Ascending aorta (tissue), 2 donors: ENCODE measurements around the gene KRTAP10-6. TPM values are rescaled to one million over a fixed set of nuclear protein-coding genes. Genes with fewer than 3 reads are reported as not detected.

ENCODE experiments used
- DNase-seq, 2 donors: peaks; one replicate each; pipeline ENCODE4 v3.0.0-alpha.2; 2019; ENCODE audit warnings: low spot score in 2 of 2
- H3K27ac ChIP-seq, 2 donors: fragments of 200-600 bp; sonication (generic); one replicate each; pipeline ENCODE4 v1.5.1; 2016 to 2017; ENCODE audit warnings: mild to moderate bottlenecking in 1 of 2
- H3K27me3 ChIP-seq: fragments of 200-600 bp; sonication (generic); one replicate; pipeline ENCODE4 v1.5.1; 2017
- H3K36me3 ChIP-seq, 2 donors: fragments of 200-600 bp; sonication (generic); one replicate each; pipeline ENCODE4 v1.5.1; 2016
- H3K4me1 ChIP-seq, 2 donors: fragments of 200-600 bp; sonication (generic); one replicate each; pipeline ENCODE4 v1.5.1; 2016 to 2017; ENCODE audit warnings: mild to moderate bottlenecking in 1 of 2
- H3K4me3 ChIP-seq, 2 donors: fragments of 200-600 bp; sonication (generic); one replicate each; pipeline ENCODE4 v1.5.1; 2016 to 2017; ENCODE audit warnings: mild to moderate bottlenecking in 1 of 2
- H3K9me3 ChIP-seq, 2 donors: fragments of 200-600 bp; sonication (generic); one replicate each; pipeline ENCODE4 v1.5.1; 2016
- CTCF ChIP-seq, 3 experiments: fragments of 200-600 bp in 2 of 3; fragments of 450-650 bp in 1 of 3; sonication (generic) in 2 of 3; IDR thresholded peaks; one replicate each; pipeline ENCODE4 v1.5.1; 2016 to 2019; ENCODE audit warnings: antibody characterized with exemption in 3 of 3, mild to moderate bottlenecking in 1 of 3, moderate library complexity in 1 of 3
- intact Hi-C: fragments of 100-400 bp; cut with DNase I; formaldehyde crosslinking; loops from one replicate; pipeline ENCODE4 v1.15.1; 2023
- total RNA-seq: library from RNA; depleted of rRNA; stranded (reverse); fragments of >200 nt; gene quantifications from one replicate; pipeline ENCODE4 v1.1.0, GENCODE V29; 2016

The KRTAP10-6 gene
- total RNA-seq, 1 donor from 2014 or later: not detected

- no peak overlapping the region for H3K27ac ChIP-seq
- DNase-seq: no peak
- H3K27me3 ChIP-seq: no peaks in the 10 kb centered on the region
- intact Hi-C loops: no loop called here
- no peaks in the 10 kb centered on the region for H3K4me1 ChIP-seq
- no peak overlapping the region for H3K4me3 ChIP-seq
- H3K9me3 ChIP-seq: peaks cover under 1 to 6% of the 10 kb centered on the region in 2 donors
- no peak for TF ChIP-seq CTCF (IDR thresholded peaks at IDR 0.05)
- no peaks in the 10 kb centered on the region for H3K36me3 ChIP-seq
Observed at GRCh38 chr21:44571844-44572782, 20.2 kb downstream of the KRTAP10-6 start.

- H3K27me3 ChIP-seq: no peaks in the 10 kb centered on the region
- H3K4me3 ChIP-seq: no peak overlapping the region
- H3K27ac ChIP-seq: no peak overlapping the region
- intact Hi-C loops: no loop called here
- no peaks in the 10 kb centered on the region for H3K4me1 ChIP-seq
- no peaks in the 10 kb centered on the region for H3K36me3 ChIP-seq
- no peak for DNase-seq
- TF ChIP-seq CTCF (IDR thresholded peaks at IDR 0.05): no peak
- H3K9me3 ChIP-seq: no peaks in the 10 kb centered on the region
Observed at GRCh38 chr21:44571296-44571695, 21.0 kb downstream of the KRTAP10-6 start.

GRCh38 chr21:44569861-44570517, 22.3 kb downstream of the KRTAP10-6 start:
- Histone ChIP-seq H3K4me3 (no peak overlapping the region), H3K27ac (no peak overlapping the region), H3K4me1 (no peaks in the 10 kb centered on the region), H3K27me3 (no peaks in the 10 kb centered on the region), H3K36me3 (no peaks in the 10 kb centered on the region), H3K9me3 (no peaks in the 10 kb centered on the region)
- TF ChIP-seq CTCF (IDR thresholded peaks at IDR 0.05): no peak
- intact Hi-C loops: no loop called here
- no peak for DNase-seq

GRCh38 chr21:44568667-44569556, 23.4 kb downstream of the KRTAP10-6 start:
- no peaks in the 10 kb centered on the region for H3K27me3 ChIP-seq
- H3K9me3 ChIP-seq: no peaks in the 10 kb centered on the region
- H3K27ac ChIP-seq: no peak overlapping the region
- intact Hi-C loops: no loop called here
- H3K36me3 ChIP-seq: no peaks in the 10 kb centered on the region
- H3K4me1 ChIP-seq: no peaks in the 10 kb centered on the region
- no peak overlapping the region for H3K4me3 ChIP-seq
- TF ChIP-seq CTCF (IDR thresholded peaks at IDR 0.05): no peak
- DNase-seq: no peak

GRCh38 chr21:44568261-44568660, 24.0 kb downstream of the KRTAP10-6 start:
- no peak for DNase-seq
- Histone ChIP-seq H3K4me3 (no peak overlapping the region), H3K36me3 (no peaks in the 10 kb centered on the region), H3K27me3 (no peaks in the 10 kb centered on the region), H3K27ac (no peak overlapping the region), H3K9me3 (no peaks in the 10 kb centered on the region), H3K4me1 (no peaks in the 10 kb centered on the region)
- intact Hi-C loops: no loop called here
- TF ChIP-seq CTCF (IDR thresholded peaks at IDR 0.05): no peak
